ENCODE results near the gene STARD6.
"Not testable (repeated sequence)": the region's sequence is repeated elsewhere in the genome, so short reads cannot be mapped to it uniquely, and the experiment has no call there.

Gene STARD6

DNA sequence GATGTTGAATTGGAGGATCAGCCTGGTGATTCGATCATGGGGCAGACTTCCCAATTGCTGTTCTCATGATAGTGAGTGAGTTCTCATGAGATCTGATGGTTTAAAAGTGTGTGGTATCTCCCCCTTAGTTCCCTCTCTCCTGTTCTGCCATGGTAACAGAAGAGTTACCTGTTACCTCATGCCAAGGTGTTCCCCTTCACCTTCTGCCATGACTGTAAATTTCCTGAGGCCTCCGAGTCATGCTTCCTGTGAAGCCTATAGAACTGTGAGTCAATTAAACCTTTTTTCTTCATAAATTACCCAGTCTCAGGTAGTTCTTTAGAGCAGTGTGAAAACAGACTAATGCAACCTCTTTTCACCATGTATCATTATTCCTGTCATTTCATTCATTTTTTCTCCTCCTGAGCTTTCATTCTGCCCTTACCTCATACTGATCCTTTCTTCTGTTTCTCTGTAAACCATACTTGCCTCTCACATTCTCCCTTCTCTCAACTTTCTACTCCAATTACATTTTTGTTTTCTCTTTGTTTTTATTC lies 22.0 kb downstream of the STARD6 start:
- no peak for DNase-seq

DNA sequence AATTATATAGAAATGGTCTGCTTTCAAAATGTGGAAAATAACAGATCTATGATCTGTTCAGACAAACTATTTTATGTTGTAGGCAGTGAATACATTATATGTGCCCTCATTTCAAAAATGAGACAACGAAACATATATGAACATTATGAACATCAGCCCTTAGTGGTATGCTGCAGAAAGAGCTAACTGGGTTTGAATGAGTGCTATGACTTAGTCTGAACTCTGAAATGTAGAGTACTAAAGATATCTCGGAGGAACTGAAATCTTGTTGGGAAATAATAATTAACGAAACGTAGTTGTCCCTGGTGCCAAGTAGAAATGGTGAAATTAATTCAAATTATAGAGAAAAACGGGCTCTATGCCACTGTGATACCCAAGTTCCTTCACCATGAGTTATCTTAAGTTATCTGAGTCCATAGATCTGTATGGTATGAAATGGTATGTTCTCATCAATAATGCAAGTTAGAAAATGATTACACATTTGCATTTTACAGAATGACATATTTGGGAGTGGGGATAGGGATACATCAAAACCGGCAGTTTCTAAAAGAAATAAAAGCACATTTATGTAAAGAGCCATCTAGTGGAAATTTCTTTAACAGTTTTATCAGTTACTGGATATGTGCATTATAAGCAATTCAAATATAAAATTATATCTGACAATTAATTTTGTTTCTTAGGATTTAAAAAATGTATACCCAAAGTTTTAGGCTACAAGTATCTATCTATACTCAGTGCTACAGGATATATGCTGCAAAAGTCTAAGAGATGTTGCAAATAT lies 26.7 kb downstream of the STARD6 start:
- DNase-seq, result no peak

GRCh38 chr18:54329787-54330186 lies 27.9 kb downstream of the STARD6 start:
- no peak for DNase-seq

GRCh38 chr18:54327818-54328217 lies 29.8 kb downstream of the STARD6 start:
- DNase-seq, result no peak

GRCh38 chr18:54323970-54324369 lies 33.7 kb downstream of the STARD6 start:
- no peak for DNase-seq

DNA sequence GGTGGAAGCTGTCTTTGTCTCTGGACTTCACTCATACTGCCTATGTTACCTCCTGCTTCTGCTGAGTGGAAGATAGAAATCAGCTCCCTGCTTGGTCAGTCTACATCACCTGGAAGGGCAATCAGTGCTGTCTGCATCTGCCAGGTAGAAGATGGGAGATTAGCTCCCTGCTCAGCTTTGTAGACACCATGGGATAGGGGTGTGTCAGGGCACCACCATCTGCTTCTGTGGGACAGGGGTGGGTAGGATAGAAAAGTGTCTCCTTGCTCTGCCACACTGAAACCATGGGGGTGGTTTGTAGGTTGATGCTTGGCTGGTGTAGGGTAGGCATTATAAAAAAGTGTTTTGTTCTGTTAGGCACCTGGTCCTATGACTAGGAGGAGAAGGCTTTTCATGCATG lies 34.1 kb downstream of the STARD6 start:
- no peak for DNase-seq

DNA sequence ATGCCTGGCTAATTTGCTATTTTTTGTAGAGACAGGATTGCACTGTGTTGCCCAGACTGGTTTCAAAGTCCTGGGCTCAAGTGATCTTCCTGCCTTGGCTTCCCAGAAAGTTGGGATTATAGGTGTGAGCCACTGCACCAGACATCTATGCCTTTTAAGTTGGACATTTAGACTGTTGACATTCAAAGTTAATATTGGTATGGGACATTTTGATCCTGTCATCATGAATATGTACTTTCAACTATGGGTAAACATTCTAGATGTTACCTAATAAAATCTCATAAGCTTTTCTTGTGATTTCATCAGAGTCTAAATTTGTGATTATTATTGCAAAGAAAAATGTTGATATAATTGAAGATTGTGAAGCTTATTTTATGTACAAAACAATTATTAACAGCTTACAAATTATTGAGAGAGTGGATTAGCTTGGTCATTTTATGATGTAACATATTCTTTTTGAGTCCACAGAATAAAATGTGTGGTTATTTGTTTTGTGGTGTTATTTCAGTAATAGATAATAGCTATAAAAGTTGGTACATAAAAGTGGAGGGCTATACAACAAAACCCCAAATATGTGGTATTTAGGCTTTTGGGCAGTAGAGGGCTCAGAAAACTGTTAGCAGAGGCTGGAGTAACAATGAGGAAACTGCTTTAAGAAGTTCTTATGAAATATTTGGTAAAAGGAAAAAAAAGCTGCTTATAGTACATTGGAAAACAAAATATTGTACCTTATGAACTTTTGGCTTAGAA lies 41.4 kb downstream of the STARD6 start:
- DNase-seq, result no peak

- not testable (repeated sequence) for DNase-seq
Measured at GRCh38 chr18:54309564-54309963, 48.1 kb downstream of the STARD6 start.

DNA sequence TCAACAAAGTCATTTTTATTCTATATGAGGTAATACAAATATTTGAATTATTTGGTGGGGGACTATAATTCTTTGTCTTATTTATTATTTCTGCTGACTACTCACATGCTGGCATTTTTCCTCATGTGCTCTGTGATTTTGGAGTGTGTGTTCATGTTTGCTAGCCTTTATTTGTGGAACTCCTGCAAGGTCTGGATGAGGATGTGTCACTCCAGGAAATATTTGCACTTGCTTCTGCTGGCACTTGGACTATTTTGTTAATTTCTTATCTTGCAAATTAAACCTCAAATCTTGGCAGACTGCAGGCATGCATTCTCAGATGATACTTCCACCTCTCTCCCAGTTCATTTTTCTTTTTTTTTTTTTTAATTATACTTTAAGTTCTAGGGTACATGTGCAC lies 54.2 kb downstream of the STARD6 start:
- DNase-seq, result no peak

GRCh38 chr18:54298991-54299390 lies 58.7 kb downstream of the STARD6 start:
- not testable (repeated sequence) for DNase-seq

DNA sequence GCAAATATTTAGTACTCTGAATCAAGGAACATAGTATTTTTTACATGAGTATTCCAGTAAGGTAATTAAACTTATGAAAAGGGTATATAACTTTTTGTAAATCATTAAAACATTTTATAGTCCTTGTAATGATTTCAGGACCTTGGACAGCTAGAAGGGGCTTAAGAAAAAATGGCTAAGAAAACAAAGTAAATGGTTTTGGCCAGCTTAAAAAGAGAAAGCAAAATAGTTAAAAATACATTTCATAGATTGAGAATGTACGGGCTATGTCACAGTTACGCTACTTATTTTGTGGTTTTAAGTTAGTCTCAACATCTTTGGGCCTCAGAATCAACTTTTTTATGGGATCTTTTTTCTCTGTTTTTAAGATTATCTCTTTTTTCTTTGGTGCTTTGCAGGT lies 61.6 kb downstream of the STARD6 start:
- no peak for DNase-seq

GRCh38 chr18:54294274-54294673 lies 63.4 kb downstream of the STARD6 start:
- no peak for DNase-seq

GRCh38 chr18:54284981-54285785 lies 72.5 kb downstream of the STARD6 start:
- DNase-seq, result no peak

DNA sequence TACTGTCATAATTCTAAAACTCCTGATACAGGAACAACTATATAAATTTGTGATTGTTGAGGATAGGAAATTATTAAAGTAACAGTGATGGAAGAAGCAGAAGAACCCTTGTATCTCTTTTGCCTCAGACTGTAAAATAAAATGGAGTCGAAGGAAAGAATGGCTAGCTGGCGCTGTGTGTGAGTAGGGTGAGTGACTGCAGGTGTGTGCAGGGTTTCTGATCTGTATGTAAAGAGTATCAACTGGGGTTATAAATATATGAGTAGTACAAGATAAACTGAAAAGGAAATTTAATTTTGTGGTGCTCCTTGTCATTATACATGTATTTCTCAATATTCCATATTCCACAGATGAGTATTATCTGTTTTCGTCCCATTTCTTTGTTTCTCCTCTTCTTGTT lies 73.1 kb downstream of the STARD6 start:
- no peak for DNase-seq

DNA sequence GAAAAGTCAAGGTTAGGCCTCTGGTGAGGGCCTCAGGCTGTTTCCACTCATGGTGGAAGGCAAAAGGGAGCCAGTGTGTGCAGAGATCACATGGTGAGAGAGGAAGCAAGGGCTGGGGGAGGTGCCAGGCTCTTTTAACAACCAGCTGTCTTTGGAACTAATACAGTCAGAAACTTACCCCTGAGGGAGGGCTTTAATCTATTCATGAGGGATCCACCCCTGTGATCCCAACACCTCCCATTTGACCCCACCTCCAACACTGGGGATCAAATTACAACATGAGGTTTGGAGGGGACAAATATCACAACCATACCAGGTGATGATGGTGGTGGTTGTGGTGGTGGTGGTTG lies 77.5 kb downstream of the STARD6 start:
- no peak for DNase-seq

DNA sequence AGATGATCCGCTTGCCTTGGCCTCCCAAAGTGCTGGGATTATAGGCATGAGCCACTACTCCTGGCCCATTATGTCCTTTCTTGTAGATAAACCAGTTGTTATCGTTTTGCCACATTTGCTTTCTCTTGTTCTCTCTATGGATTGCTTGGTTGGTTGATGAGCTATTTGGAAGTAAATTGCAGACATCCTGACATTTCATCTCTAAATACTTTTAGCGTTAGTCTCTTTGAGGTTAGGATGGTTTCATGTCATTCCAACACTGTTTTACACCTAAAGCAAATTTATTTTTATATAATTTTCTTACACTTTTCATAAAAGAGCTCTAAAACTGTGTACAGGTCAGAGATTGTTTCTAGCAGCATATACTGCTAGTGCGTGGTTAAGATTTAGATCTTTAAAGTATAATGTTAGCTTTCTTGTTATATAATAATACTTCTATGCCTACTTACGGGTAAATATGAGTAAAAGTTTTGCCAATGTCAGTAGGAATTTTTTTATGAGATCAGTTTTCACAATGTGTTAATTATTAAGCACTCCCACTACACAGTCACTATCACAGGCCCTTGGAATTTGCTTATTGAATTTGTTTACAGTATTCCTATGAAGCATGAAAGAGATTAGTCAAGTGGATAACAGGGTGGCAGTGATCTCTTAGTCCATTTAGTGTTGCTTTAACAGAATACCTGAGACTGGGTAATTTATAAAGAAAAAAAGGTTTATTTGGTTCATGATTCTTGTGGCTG lies 78.0 kb downstream of the STARD6 start:
- no peak for DNase-seq

DNA sequence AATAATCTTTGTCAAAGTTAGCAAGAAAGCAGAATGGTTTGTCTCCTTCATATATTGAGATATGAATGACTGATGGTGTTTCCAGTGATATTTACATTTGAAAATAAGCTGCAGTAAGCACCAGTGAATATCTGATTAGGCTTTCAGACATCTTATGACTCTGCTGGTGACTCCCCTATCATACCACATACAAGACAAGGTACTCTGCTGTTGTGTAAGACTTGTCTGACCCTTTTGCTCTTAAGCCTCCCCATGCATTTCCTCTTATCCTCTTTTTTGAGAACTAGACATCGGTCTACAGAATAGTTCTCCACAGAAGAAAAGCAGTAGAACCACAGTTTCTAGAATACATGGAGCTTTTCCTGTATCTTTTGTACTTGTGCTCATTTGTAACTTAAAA lies 79.0 kb downstream of the STARD6 start:
- DNase-seq, result no peak

DNA sequence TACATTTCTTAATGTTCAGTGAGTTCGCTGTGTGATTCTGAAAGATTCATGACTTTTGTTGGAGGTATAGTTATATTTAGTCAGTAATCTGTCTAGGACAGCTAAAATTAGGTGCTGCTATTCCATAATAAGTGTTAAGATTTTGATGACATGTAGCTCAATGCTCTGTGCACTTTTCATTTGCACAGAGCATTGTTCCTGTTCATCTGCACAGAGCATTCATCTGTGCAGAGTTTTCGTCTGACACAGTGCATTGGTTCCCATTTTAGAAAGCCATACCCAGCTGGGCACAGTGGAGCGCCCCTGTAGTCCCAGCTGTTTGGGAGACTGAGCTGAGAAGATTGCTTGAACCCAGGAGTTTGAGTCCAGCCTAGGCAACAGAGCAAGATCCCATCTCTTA lies 79.8 kb downstream of the STARD6 start:
- no peak for DNase-seq
